ENCODE data around the gene CELF2.

- TF ChIP-seq CTCF (IDR thresholded peaks at IDR 0.05; ENCODE audit: poor library complexity, severe bottlenecking) (no peak), EP300 (conservative IDR thresholded peaks at IDR 0.05; ENCODE audit: poor library complexity, severe bottlenecking) (no peak), REST (IDR thresholded peaks at IDR 0.05; ENCODE audit: borderline replicate concordance) (no peak), POLR2AphosphoS5 (IDR thresholded peaks at IDR 0.05) (no peak), EZH2 (IDR thresholded peaks at IDR 0.05; ENCODE audit: borderline replicate concordance, insufficient read depth, low read length, poor library complexity, severe bottlenecking) (no peak)
Observed at GRCh38 chr10:11237571-11237970, 219.9 kb downstream of the CELF2 start.
